Stimulated activated CD8-positive, alpha-beta memory T cell treated with anti-CD3 and anti-CD28 coated beads, Interleukin-2, amount 100 ng/mL, for 1 hour (primary cell): ENCODE results near the gene HMMR.
"Not testable (repeated sequence)": the region's sequence is repeated elsewhere in the genome, so short reads cannot be mapped to it uniquely, and the experiment has no call there.

Experiments
- DNase-seq, 2 donors: peaks; one replicate each; pipeline ENCODE4 v3.0.0-alpha.2; 2020; ENCODE audit warnings: low read depth in 2 of 2

Gene HMMR, protein sequence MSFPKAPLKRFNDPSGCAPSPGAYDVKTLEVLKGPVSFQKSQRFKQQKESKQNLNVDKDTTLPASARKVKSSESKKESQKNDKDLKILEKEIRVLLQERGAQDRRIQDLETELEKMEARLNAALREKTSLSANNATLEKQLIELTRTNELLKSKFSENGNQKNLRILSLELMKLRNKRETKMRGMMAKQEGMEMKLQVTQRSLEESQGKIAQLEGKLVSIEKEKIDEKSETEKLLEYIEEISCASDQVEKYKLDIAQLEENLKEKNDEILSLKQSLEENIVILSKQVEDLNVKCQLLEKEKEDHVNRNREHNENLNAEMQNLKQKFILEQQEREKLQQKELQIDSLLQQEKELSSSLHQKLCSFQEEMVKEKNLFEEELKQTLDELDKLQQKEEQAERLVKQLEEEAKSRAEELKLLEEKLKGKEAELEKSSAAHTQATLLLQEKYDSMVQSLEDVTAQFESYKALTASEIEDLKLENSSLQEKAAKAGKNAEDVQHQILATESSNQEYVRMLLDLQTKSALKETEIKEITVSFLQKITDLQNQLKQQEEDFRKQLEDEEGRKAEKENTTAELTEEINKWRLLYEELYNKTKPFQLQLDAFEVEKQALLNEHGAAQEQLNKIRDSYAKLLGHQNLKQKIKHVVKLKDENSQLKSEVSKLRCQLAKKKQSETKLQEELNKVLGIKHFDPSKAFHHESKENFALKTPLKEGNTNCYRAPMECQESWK

DNA sequence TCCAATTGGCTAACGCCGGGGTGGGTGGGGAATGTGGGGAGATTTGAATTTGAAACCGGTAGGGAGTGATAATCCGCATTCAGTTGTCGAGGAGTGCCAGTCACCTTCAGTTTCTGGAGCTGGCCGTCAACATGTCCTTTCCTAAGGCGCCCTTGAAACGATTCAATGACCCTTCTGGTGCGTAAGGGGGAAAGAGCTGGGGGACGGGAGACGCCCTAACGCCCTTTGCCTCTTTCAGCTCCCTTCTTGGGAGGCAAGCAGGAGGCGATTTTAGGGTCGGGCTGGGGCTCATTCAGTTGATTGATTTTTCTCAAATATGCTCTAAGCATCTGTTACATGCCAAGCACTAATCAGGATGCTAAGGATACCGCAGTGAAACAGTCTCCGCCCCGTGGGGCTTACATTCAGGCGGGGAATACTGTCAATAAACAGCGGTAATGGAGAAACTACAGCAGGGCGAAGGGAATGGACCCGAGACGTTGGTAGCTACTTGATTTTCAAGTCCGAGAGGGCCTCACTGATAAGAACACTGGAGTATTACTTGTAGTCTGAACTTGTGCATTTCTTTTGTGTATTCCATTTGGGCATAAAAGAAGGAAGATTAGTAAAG lies at the start of gene HMMR:
Gene HMMR, plus strand, starts transcription at position 71 of the 610 bp plus-strand sequence. Its CDS starts 61 bp downstream, at position 132.
- no peak for DNase-seq

DNA sequence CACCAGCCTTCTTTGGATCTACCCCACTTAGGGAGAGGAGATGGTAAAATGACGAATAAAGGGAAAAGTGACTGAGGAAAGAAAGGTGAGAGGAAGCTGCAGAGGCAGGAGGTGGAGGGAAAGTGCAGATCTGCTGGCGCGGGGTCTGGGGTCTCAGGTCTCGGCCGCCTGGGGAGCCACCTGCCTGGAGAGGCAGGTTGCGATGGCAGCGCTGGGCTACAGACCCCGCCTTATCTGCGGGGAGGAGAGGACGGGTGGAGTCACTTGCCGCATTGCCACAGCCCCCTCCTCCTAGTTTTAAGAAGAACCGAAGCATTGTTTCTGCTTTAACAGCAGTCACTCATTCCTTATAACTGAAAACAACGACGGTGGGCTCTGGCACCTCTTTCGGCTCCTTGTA lies 44.8 kb upstream of the HMMR start:
- not testable (repeated sequence) for DNase-seq

DNA sequence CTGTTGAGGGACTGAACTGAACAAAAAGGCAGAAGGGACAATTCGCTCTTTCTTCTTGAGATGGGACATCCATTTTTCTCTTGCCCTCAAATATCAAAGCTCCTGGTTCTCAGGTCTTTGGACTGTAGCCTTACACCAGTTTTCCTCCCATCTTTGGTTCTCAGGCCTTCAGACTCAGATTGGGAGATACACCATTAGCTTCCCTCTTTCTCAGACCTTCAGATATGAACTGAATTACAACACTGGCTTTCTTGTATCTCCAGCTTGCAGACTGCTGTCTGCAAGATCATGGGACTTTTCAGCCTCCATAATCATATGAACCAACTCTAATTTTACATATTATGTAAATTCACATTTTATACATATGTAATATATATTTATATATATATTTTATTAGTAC lies 35.6 kb upstream of the HMMR start:
- DNase-seq = no peak

DNA sequence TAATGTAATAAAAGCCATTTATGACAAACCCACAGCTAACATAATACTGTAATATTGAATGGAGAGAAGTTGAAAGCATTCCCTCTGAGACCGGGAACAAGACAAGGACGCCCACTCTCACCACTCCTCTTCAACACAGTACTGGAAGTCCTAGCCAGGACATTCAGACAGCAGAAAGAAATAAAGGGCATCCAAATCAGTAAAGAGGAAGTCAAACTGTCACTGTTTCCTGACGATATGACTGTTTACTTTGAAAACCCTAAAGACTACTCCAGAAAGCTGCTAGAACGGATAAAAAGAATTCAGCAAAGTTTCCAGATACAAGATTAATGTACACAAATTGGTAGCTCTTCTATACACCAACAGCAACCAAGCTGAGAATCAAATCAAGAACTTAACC lies 34.3 kb upstream of the HMMR start:
- DNase-seq = not testable (repeated sequence)

DNA sequence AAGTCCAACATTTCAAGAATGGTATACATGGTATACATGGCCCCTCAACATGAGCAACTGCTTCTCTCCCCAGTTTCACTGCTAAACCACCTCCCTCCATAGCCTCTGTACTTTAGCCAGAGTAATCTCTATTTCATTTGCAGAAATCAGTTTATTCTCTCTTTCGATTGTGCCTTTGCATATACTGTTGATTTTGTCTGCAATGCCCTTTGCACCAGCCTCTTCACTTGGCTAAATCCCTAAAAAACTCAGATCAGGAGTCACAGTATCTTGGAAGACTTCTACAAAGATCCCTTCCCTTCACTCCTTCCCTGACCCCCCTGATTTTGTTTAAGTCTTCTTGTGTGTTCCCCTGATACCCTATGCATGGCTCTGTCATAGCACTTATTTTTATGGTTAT lies 27.9 kb upstream of the HMMR start:
- DNase-seq = no peak

DNA sequence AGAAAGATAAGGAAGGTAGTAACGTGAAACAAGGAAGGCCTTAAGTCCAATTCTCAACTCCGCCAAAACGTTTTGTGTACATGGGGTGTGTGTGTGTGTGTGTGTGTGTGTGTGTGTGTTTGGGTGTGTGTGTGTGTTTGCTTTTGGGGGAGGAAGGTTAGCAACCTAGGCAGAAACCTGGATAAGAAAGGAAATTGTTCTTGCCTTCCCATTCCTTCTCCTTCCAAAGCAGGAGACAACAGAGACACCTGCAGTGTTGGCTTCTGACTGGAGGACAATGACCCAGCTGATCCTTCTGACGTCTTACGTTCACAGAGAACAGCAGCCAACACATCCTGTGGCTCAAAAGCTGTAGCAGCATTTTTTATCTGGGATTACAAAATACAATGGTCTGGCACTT lies 27.2 kb upstream of the HMMR start:
- no peak for DNase-seq

DNA sequence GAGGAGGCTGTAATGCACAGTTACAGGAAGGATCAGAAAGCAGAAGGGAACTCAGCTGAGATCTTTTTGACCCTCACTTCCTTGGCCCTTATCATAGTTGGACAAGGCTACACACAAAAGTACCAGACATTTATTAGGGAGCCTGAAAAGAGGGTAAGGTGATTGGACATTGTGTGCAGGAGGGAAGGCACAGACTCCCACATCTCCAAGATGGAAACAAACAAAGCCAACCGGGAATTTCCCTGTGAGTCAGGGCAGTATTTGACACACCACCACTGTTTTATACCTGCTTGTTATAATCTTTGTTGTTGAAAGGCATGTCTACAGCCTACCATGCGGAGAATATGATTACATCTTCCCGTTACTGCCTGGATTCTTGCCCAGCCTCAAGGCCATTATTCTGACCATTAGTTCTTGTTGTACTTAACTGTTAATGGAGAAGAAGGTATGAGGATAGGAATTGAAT lies 26.0 kb upstream of the HMMR start:
- no peak for DNase-seq

DNA sequence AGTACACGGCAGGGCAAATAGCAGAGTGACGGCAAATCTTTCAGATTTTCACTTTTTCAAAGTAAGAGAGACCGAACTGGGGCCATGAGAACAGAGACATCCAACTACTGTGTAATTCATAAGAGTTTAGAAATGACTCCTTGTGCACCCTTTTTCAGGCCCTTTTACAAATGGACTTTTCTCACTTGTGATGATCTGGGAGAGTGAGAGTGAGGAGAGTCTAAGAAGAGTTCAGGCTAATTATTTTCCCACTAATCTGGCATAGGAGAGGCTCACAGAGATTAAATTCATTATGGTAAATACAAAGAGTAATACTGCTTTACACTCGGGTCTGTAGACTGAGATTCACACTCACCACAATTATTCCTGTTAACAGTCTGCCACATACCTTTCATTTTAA lies 23.9 kb upstream of the HMMR start:
- no peak for DNase-seq

DNA sequence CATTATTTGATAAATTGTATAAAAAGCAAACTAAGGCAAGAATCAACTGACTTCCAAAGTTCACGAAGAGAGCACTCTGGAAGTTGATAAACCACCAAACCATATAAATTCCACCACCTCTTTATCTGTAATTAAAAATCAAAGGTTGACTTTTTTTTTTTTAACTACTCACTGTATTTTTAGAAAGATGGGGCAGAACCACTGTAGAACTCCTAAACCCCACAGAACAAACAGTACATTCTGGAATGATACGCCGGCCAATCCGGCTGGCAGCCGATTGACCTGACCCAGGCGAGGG lies 23.5 kb upstream of the HMMR start:
- DNase-seq = no peak

DNA sequence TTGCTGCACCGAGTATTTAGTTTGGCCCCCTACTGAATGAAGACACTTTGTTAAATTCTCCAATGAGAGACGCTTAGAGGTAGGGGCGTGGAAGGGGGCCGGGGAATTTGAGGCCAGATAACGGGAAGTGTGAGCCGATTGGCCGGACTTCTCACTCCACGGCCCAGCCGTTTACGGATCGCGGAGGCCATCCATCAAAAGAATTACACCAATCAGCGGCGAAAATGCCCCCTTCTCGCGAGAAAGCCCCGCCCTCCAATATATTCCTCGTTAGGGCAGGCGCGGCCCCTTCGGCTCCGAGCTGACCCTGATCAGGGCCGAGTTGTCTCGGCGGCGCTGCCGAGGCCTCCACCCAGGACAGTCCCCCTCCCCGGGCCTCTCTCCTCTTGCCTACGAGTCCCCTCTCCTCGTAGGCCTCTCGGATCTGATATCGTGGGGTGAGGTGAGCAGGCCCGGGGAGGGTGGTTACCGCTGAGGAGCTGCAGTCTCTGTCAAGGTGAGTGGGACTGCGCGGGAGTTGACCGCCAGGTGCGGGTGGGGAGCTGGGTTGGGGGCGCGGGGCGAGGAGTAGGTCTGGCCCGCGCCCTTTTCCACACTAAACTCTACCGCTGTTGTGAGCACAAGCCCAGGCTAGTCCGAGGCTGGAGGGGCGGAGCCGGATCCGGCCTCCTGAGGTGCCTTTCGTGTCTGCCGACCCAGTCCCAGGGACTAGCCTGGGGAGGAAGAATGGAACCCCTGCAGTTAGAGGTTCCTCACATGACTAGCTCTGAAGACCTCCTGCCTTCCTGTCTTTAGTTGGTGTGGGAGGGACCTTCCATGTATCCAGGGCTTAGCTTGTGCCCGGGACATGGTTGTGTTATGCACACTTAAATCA lies 22.9 kb upstream of the HMMR start, which contains the start of gene CCNG1:
Gene CCNG1, plus strand, starts transcription at position 287 of the 874 bp plus-strand sequence. CDS start 1,662 bp downstream, outside the sequence.
- DNase-seq = peak; percentile 68 to 77

DNA sequence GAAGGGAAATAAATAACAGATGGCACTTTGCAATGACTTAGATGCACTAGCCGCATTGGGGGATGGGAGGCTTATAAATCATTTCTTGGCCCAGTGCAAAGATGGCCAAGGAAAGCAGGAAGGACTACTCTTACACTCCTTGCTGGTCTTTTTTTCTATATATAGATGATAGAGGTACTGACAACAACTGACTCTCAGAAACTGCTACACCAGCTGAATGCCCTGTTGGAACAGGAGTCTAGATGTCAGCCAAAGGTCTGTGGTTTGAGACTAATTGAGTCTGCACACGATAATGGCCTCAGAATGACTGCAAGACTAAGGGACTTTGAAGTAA lies 21.4 kb upstream of the HMMR start:
- DNase-seq = no peak

DNA sequence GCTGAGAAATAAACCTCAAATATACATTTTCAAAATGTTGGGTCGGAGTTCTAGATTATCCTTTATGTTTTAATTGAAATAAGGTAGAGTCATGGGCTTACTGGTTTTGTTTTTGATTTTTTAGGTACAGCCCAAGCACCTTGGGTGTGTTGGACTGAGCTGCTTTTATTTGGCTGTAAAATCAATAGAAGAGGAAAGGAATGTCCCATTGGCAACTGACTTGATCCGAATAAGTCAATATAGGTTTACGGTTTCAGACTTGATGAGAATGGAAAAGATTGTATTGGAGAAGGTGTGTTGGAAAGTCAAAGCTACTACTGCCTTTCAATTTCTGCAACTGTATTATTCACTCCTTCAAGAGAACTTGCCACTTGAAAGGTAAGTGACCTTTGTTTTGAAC lies 19.5 kb upstream of the HMMR start:
- no peak for DNase-seq

DNA sequence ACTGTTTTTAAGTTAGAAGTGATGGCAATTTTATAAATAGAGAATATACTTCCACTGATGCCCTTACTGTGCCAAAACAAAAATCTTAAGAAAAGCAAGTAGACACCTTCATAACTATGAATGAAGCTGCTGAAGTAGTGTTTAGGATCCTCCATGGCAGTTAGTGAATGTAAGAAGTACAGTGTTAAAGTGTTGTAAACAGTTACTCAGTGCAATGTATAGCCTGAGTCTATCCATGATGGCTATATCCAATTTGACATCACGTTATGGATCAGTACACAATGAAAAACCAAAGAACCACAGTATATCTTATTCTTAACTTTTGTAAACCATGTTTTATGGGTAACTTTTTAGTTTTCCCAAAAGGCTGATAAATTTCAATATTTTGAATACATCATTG lies 15.9 kb upstream of the HMMR start:
- no peak for DNase-seq

DNA sequence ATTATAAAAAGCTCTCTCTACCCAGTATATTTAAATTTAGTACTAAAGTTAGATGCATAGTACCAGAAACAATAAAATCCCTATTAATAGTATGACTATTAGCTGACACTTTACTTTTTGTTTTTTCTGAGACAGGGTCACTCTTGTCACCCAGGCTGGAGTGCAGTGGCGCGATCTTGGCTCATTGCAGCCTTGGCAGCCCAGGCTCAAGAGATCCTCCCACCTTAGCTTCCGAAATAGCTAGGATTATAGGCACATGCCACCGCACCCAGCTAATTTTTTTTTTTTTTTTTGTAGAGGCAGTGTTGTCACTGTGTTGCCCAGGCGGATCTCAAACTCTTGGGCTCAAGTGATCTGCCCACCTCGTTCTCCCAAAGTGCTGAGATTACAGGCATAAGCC lies 15.1 kb upstream of the HMMR start:
- no peak for DNase-seq

DNA sequence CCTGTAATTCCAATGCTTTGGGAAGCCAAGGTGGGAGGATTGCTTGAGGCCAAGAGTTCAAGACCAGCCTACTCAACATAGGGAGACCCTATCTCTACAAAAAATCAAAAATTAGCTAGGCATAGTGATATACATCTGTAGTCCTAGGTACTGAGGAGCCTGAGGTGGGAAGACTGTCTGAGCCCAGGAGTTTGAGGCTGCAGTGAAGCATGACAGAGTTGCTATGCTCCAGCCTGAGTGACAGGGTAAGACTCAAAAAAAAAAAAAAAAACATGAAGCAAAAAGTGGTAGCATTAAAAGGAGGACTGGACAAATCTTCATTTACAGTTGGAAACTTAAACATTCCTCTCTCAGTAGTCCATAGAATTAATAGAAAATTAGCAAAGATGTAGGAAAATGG lies 13.2 kb upstream of the HMMR start:
- no peak for DNase-seq

DNA sequence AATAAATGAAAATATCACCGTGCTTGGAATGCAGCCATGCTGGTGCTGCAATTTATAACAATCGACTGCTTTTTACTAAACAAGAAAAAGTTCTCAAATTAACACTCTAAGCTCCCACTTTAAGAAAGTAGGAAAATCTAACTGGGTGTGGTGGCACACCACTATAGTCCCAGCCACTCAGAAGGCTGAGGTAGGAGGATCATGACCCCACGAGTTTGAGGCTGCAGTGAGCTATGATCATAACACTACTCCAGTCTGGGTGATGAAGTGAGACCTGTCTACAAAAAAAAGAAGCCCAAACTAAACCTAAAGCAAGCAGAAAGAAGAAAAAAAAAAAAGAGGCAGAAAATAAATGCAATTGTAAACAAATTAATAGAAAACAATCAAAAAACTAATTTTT lies 12.6 kb upstream of the HMMR start:
- no peak for DNase-seq

DNA sequence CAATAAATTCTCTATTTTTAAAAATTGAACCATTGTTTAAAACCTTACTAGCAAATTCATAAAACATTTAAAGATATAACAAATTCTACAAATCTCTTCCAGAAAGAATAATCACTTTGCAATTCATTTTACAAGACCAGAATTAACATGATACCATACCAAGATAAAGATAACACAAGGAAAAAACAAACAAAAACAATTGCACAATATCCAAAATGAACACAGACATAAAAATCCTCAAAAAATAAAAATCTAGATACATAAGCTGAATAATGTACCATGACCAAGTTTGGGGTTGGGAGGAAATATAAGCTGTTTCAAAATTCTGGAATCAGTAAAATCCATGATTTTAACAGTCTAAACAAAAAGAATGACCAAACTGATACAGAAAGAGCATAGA lies 11.9 kb upstream of the HMMR start:
- DNase-seq = no peak

DNA sequence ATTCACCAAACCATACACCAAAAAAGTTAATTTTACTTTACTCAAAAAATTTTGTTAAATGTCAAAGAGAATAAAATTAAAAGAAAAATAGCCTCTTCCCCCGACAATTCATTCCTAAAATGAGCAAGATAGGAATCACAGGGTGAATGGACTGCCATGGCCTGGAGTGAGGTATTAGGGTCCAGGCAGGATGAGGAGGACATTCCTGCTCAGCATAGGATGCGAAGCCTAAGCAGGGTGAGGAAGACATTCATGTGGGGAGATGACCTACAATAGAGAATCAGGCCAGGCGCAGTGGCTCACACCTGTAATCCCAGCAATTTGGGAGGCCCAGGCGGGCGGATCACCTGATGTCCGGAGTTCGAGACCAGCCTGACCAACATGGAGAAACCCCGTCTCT lies 8.9 kb upstream of the HMMR start:
- DNase-seq = no peak

DNA sequence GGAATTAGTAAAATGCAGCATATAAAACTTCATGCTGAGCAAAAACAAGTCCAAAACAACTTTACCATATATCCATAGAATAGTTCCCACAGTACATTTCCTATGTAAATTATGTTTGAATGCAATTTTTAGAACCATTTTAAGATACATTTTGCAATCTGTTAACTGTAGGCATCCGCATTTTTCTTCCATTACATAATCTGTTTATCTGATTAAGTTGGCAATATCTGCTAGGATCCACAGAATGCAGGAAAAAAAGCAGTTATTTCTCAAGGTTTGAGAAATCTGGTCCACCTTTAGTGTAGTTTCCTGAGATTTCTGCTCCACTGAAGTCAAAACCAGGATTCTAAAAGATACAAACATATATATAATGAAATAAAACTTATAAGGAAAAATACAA lies 6.7 kb upstream of the HMMR start:
- no peak for DNase-seq

DNA sequence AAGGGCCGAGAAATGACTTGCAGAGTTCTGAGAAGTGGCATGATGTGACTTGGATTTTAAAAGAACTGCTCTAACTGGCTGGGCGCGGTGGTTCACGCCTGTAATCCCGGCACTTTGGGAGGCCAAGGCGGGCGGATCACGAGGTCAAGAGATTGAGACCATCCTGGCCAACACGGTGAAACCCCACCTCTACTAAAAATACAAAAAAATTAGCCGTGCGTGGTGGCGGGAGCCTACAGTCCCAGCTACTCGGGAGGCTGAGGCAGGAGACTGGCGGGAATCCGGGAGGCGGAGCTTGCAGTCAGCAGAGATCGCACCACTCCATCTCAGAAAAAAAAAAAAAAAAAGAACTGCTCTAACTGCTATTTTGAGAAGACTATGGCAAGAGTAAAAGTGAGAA lies 5.0 kb upstream of the HMMR start:
- not testable (repeated sequence) for DNase-seq

DNA sequence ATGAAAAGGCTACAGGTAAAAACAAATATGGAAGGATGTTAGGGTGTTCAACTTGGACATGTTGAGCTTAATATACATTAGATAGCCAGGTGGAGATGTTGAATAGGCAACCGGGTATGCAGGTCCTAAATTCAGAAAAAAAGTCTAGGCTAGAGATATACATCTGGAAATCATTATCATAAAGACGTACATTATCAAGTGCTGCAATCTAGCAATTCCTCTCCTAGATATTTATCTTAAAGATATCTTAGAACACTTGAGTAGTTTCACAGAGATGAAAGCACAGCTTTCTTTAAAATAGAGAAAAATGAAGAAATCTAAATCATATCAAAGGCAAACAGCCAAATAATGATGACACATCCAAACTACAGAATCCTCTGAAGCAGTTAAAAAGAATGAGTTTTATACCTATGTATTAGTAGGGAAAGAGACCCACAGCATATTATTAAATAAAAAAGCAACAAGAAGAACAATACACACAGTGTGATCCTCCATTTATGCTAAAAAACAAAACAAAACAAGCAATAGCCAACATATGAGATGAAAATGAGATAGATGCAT lies 4.3 kb upstream of the HMMR start:
- DNase-seq = no peak

DNA sequence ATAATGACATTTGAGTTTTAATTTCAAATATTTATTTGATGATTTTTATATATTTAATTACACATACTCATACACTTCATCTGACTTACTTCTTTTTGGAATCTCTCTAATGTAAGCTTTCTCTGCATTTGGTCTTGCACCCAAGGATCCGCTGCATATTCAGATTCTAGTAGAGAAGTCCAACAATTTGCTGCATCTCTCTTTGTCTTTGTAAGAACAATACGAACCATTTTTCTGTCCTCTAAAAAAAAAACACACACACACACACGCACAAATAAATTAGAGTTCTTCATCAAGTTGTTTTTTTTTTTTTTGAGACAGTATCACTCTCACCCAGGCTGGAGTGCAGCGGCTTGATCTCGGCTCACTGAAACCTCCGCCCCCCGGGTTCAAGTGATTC lies 3.6 kb upstream of the HMMR start:
- no peak for DNase-seq
